ENCODE measurements around the gene KIAA1755. TPM values are rescaled to one million over a fixed set of nuclear protein-coding genes. Genes with fewer than 3 reads are reported as not detected.

KIAA1755 gene
- total RNA-seq, 1 donor from 2014 or later: not detected

DNA sequence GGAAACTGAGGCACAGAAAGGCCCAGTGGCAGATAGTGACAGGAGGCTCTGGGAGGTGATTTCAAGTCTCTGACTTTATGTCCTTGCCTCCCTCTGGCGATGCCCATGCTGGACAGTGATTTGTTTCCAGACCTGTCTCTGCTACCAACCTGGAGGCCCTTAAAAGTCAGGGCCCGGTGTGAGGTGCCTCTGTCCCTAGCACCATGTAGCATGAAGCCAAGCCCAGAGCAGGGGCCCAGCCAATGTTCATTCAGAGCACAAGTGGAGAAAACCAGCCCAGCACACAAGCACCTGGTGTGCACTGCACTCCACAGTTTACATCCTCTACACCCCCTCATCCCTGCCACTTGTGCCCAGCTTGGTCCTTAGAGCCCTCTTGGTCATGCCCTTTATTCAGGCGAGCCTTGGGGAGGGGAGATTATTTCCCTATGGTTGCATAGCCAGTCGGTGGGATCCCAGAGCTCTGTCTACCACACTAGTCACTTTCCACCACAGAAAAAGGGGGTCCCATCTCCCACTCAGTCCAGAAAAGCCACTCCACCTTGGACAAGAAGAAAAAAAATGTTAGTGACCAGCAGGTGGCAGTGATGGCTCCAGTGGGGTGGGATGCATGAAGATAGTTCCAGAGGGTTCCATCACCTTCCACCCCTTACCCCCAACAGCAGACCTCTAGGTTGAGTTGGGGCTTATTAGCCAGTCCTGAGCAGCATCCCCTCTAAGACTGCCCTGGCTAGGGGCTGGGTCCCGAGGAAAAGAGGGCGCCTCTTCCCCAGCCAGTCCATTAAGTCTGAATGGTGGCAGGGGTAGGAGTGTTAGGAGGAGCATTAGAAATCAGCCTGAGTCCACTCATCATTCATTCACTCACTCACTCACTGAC lies 30.9 kb downstream of the KIAA1755 start:
- H3K27me3 Mint-ChIP-seq: peaks cover 8% of the 10 kb centered on the region
- H3K27ac Mint-ChIP-seq: no peak overlapping the region
- no peaks in the 10 kb centered on the region for H3K4me1 Mint-ChIP-seq
- no peak overlapping the region for H3K4me3 Mint-ChIP-seq
- intact Hi-C loops (cut with micrococcal nuclease): loop anchor here (10.0 kb wide), 1 partner anchor 525 kb away; no protein-coding TSS in a partner anchor
- CTCF ChIA-PET: interaction anchor here (2.5 kb wide), 1 partner anchor 8 kb away, joined by 13 read pairs; no protein-coding TSS in a partner anchor
- H3K9me3 Mint-ChIP-seq: no peaks in the 10 kb centered on the region
- no peak for ATAC-seq (ENCODE audit: low read depth)
- POLR2A ChIA-PET: no interaction called here
- TF ChIP-seq, protein P1, sequence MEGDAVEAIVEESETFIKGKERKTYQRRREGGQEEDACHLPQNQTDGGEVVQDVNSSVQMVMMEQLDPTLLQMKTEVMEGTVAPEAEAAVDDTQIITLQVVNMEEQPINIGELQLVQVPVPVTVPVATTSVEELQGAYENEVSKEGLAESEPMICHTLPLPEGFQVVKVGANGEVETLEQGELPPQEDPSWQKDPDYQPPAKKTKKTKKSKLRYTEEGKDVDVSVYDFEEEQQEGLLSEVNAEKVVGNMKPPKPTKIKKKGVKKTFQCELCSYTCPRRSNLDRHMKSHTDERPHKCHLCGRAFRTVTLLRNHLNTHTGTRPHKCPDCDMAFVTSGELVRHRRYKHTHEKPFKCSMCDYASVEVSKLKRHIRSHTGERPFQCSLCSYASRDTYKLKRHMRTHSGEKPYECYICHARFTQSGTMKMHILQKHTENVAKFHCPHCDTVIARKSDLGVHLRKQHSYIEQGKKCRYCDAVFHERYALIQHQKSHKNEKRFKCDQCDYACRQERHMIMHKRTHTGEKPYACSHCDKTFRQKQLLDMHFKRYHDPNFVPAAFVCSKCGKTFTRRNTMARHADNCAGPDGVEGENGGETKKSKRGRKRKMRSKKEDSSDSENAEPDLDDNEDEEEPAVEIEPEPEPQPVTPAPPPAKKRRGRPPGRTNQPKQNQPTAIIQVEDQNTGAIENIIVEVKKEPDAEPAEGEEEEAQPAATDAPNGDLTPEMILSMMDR (IDR thresholded peaks at IDR 0.05): no peak
- no peaks in the 10 kb centered on the region for H3K36me3 Mint-ChIP-seq (ENCODE audit: low read depth)
- DNase-seq: no peak

DNA sequence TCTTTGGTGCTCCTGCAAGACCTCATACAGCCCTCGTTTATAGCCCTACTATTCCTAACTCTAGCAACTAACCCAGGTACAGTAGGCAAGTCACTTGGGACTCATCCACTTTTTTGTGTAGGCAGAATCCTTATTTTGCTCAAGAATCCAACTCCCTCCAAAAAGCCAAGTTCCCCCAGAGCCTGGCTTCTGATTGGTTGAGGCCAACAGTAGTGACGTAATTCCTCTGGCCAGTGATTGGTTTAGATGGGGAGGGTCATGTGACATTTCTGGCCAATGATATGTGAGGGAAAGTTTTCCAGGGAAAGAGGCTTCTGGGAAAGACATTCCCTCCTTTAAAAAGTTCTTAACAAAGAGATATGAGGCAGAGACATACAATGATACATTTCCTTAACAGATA lies 32.1 kb downstream of the KIAA1755 start:
- CTCF ChIA-PET: no interaction called here
- no peak overlapping the region for H3K27ac Mint-ChIP-seq
- no peak for DNase-seq
- H3K4me1 Mint-ChIP-seq: no peaks in the 10 kb centered on the region
- no peaks in the 10 kb centered on the region for H3K9me3 Mint-ChIP-seq
- H3K36me3 Mint-ChIP-seq (ENCODE audit: low read depth): no peaks in the 10 kb centered on the region
- no peak overlapping the region for H3K4me3 Mint-ChIP-seq
- POLR2A ChIA-PET: no interaction called here
- ATAC-seq (ENCODE audit: low read depth): no peak
- intact Hi-C loops (cut with micrococcal nuclease): loop anchor here (10.0 kb wide), 1 partner anchor 526 kb away; no protein-coding TSS in a partner anchor
- peaks cover 13% of the 10 kb centered on the region for H3K27me3 Mint-ChIP-seq
- TF ChIP-seq, protein P1 (IDR thresholded peaks at IDR 0.05): no peak

DNA sequence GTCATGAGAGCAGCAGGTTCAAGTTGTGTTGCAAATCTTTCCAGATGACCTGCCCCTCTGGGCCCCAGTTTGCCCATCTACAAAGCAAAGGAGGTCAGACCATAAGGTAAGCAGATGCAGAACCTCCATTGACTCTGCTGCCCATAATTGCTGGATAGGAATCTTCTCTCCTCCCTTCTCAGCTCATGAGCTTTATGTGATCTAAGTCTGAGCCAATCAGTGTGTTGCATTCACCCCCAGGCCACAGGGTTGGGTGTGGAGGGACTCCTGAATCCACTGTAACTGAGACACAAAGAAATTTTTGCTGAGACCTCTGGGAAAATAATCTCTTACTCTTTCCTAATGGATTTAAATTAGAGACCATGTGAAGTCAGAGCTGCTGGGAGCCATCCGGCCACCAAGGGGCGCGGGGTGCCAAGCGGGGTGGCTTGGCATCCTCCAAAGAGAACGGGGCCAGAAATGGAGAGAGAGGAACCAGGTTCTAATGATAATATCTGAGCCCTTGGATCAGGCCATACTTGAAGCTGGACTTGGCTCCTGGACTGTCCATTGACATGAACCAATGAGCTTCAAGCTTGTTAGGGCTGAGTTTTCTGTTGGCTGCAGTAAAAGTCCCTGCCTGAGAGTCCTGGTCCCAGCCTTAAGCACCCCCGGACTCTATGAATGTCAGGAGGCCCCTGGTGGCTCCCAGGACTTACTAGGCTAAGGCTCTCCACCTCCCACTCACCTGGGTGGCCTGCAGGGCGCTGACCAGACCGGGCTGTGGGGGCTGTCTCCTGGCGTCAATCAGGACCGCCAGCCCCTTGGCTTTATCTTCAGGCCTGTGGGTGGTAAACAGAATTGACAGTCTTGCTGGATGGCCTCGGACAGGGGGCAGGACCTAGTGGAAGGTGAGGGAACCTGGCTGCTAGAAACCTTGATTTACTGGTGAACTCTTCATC lies 32.8 kb downstream of the KIAA1755 start:
- CTCF ChIA-PET: interaction anchor here (12.7 kb wide), 1 partner anchor 168 kb away, joined by 307 read pairs; no protein-coding TSS in a partner anchor
- TF ChIP-seq, protein P1 (IDR thresholded peaks at IDR 0.05): no peak
- no peak for ATAC-seq (ENCODE audit: low read depth)
- no peaks in the 10 kb centered on the region for H3K36me3 Mint-ChIP-seq (ENCODE audit: low read depth)
- no peaks in the 10 kb centered on the region for H3K4me1 Mint-ChIP-seq
- POLR2A ChIA-PET: no interaction called here
- no peak for DNase-seq
- H3K9me3 Mint-ChIP-seq: no peaks in the 10 kb centered on the region
- no peak overlapping the region for H3K27ac Mint-ChIP-seq
- peaks cover 13% of the 10 kb centered on the region for H3K27me3 Mint-ChIP-seq
- intact Hi-C loops (cut with micrococcal nuclease): loop anchor here (10.0 kb wide), 1 partner anchor 527 kb away; no protein-coding TSS in a partner anchor
- H3K4me3 Mint-ChIP-seq: no peak overlapping the region

DNA sequence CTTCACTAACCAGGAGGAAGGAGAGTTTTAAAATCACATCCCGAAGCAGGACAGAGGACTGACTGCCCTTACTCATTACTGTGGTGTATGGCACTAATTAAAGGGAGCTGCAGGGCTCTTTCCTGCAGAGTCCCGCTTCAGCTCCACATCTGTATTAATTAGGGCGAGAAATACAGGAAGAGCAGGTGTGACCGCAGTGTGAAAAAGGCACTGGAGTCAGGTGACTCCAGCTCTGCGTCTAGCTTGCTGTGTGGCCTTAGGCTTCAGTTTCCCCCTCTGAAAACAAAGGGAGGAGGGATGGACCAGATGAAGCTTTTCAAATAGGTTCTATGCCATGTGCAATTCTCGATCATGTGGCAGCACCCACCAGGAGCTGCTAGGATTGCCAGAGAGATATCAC lies 34.0 kb downstream of the KIAA1755 start:
- DNase-seq (no peak), ATAC-seq (ENCODE audit: low read depth) (no peak)
- intact Hi-C loops (cut with micrococcal nuclease): loop anchor here (10.0 kb wide), 1 partner anchor 528 kb away; no protein-coding TSS in a partner anchor
- Mint-ChIP-seq H3K27ac (no peak overlapping the region), H3K9me3 (no peaks in the 10 kb centered on the region), H3K4me3 (no peak overlapping the region), H3K36me3 (ENCODE audit: low read depth) (no peaks in the 10 kb centered on the region), H3K27me3 (peaks cover 11% of the 10 kb centered on the region), H3K4me1 (no peaks in the 10 kb centered on the region)
- ChIA-PET CTCF (interaction anchor here (12.7 kb wide), 1 partner anchor 167 kb away, joined by 307 read pairs; no protein-coding TSS in a partner anchor), POLR2A (no interaction called here)
- TF ChIP-seq, protein P1 (IDR thresholded peaks at IDR 0.05): no peak

All from activated B cell treated with CpG ODN at 0.5 μM for 24 hours (primary cell).